Stimulated activated naive CD8-positive, alpha-beta T cell treated with anti-CD3 and anti-CD28 coated beads, Interleukin-15, Interleukin-2, amounts not matched to agents 100 ng/mL and 50 ng/mL, for 24 hours (primary cell): ENCODE measurements around the gene EFCAB6.

Experiments used
- H3K27ac Mint-ChIP-seq: one replicate; pipeline ENCODE4 v1.8.0; 2021; ENCODE audit warnings: mild to moderate bottlenecking, mixed read lengths
- H3K27me3 Mint-ChIP-seq: one replicate; pipeline ENCODE4 v1.8.0; 2021; ENCODE audit warnings: mixed read lengths
- H3K36me3 Mint-ChIP-seq: one replicate; pipeline ENCODE4 v1.8.0; 2021; ENCODE audit warnings: low read depth, mixed read lengths
- H3K4me1 Mint-ChIP-seq: one replicate; pipeline ENCODE4 v1.8.0; 2021; ENCODE audit warnings: low read depth, mixed read lengths
- H3K4me3 Mint-ChIP-seq: one replicate; pipeline ENCODE4 v1.8.0; 2021; ENCODE audit warnings: mild to moderate bottlenecking, mixed read lengths
- H3K9me3 Mint-ChIP-seq: one replicate; pipeline ENCODE4 v1.8.0; 2021; ENCODE audit warnings: mixed read lengths

Gene EFCAB6

DNA sequence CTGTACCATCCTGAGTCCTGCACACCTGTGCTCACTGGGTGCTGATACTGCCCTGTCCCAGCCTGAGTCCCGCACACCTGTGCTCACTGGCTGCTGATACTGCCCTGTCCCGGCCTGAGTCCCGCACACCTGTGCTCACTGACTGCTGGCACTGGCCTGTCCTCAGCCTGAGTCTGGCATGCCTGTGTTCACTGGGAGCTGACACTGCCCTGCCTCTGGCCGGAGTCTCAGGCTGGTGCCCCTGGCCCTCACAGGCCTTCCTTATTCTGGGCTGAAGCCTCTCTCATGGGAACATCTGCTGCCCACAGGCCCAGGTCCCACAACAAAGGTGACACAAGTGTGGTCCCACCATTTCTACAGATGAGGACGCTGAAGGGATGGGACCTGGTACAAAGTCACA, 285.2 kb downstream of the EFCAB6 start:
- Mint-ChIP-seq H3K27me3 (peaks cover 17% of the 10 kb centered on the region), H3K4me1 (no peaks in the 10 kb centered on the region), H3K27ac (no peak overlapping the region), H3K4me3 (no peak overlapping the region), H3K36me3 (no peaks in the 10 kb centered on the region), H3K9me3 (no peaks in the 10 kb centered on the region)

DNA sequence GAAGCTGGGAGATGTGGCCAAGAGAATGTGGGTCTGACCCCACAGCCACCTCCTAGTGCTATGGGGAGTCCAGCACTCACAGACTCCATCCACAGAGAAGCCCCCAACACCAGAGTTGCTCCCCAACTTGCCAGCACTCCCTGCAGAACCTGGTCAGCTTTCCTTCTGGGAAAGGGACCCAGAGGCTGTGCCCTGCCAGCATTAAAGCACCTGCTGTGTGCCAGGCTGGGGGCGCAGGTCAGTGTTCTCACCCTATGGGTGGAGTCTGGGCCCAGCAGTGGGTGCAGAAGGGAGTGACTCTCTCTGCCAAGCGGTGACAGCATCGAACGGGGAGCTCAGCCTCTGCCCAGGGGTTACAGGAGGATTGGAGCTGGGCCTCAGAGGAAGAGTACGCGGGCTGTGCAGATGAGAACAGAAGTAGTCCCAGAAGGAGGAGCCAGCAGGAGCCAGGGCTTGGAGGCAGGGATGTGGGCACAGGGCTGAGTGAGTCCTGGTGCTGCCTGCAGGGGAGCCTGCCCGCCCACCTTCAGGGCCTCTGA, 285.9 kb downstream of the EFCAB6 start:
- H3K4me1 Mint-ChIP-seq = peaks cover 2% of the 10 kb centered on the region
- peaks cover 17% of the 10 kb centered on the region for H3K27me3 Mint-ChIP-seq
- no peaks in the 10 kb centered on the region for H3K36me3 Mint-ChIP-seq
- no peaks in the 10 kb centered on the region for H3K9me3 Mint-ChIP-seq
- H3K4me3 Mint-ChIP-seq = no peak overlapping the region
- no peak overlapping the region for H3K27ac Mint-ChIP-seq

DNA sequence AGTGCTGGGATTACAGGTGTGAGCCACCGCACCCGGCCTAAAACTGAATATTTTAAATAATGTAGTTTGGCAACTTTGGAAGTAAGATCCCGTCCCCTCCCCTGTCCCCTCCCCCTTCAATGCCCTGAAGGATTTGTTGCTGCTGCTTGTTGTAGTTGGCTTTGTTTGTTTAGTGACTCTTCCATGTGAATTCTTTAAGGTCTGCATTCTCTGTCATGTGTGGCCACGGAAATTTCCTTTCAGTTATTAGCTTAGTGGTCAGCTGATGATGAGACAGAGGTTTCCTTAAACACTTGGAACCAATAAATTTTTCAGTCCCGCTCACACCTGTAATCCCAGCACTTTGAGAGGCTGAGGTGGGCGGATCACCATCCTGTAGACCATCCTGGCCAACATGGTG, 290.4 kb downstream of the EFCAB6 start:
- Mint-ChIP-seq H3K4me3 (no peak overlapping the region), H3K4me1 (peaks cover 17% of the 10 kb centered on the region), H3K27ac (no peak overlapping the region), H3K9me3 (no peaks in the 10 kb centered on the region), H3K36me3 (no peaks in the 10 kb centered on the region), H3K27me3 (peaks cover 21% of the 10 kb centered on the region)

DNA sequence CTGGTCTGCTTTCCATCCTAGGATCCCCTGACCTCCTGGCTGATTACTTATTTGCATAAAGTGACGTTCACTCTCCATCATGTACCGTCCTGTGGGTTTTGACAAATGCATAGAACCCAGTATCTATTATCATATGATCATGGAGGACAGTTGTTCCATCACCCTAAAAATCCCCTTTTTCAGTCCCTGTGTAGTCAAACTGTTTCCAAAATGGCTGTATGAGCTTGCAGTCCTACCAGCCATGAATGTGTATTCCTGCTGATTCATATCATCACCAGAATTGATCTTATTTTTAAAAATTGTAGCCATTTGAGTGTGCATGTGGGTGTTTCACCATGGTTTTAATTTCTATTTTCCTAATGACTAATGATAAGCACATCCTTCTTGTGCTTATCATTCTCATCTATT, 291.5 kb downstream of the EFCAB6 start:
- H3K9me3 Mint-ChIP-seq = no peaks in the 10 kb centered on the region
- H3K36me3 Mint-ChIP-seq = no peaks in the 10 kb centered on the region
- peak overlapping the region; percentile 79 for H3K27ac Mint-ChIP-seq
- H3K4me1 Mint-ChIP-seq = peaks cover 17% of the 10 kb centered on the region
- peaks cover 16% of the 10 kb centered on the region for H3K27me3 Mint-ChIP-seq
- no peak overlapping the region for H3K4me3 Mint-ChIP-seq

DNA sequence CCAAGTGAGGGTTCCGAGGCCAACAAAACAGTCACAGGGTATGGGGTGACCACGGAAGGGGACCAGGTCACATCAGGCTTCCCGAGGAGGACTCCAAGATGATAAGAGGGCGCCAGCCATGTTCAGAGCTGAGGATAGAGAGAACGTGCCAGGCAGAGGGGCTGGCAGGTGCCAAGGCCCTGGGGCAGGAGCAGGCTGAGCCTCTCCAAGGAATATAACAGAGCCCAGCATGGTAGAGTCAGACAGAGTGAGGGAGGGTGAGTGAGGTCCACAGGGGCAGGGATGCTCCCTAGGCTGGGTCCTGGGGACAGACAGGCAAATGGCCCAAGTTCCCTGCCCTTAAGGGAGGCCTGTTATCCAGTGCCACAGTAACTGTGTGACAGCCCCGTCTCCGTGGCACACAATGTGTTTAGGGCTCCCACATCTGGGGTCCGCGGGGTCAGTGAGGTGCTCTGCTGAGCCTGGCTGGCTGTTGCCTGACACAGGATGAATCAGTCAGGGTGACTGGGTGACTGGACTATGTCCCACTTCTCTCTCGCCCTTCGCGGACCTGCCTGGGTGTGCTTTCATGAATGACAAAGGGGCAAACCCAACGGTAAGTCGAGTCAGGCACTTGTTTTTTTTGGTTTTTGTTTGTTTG, 295.0 kb downstream of the EFCAB6 start:
- Mint-ChIP-seq H3K27ac (no peak overlapping the region), H3K4me1 (peaks cover 17% of the 10 kb centered on the region), H3K36me3 (no peaks in the 10 kb centered on the region)

DNA sequence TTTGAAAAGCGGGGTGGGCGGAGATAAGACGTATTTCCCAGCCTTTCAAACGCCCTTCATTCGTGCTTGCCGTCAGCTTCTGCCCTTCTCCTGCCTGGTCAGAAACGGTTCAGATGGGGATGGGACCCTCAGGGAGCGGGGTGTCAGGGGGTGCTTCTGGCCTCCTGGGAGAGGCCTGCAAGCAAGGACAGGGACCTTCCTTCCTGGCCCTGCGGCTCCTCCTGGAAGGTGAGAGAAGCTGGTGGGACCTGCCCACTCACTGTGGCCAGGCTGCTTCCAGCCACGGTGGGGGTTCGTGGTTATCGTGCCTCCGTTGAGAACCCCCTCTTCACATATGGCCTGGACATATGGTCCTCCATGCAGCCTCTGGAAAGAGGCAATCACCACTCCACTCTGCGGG, 295.7 kb downstream of the EFCAB6 start:
- peaks cover 4% of the 10 kb centered on the region for H3K27me3 Mint-ChIP-seq
- peaks cover 17% of the 10 kb centered on the region for H3K4me1 Mint-ChIP-seq
- H3K9me3 Mint-ChIP-seq = no peaks in the 10 kb centered on the region
- H3K4me3 Mint-ChIP-seq = no peak overlapping the region
- no peaks in the 10 kb centered on the region for H3K36me3 Mint-ChIP-seq
- no peak overlapping the region for H3K27ac Mint-ChIP-seq

More for the DNA sequence above, 295.0 kb downstream of the EFCAB6 start:
- H3K9me3 Mint-ChIP-seq = no peaks in the 10 kb centered on the region
- peaks cover 4% of the 10 kb centered on the region for H3K27me3 Mint-ChIP-seq
- H3K4me3 Mint-ChIP-seq = no peak overlapping the region

DNA sequence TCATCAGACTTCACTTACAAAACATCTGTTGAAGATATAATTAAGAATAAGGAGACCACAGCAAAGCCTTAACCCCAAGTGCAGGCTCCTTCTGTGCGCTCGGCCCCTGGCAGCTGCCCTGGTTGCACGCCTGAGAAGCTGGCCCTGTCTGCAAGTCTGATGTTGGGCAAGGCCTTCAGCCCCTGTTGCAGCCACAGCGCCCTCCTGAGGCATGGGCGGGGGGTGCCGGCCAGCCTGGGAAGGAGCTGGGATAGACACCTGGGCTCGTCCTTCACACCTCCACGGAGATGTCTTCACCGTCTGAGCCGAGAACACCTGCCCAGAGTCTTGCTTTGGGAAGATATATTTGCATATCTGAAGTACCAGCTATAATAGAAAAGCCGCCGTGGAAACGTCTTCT, 296.2 kb downstream of the EFCAB6 start:
- Mint-ChIP-seq H3K4me3 (no peak overlapping the region), H3K4me1 (peaks cover 12% of the 10 kb centered on the region), H3K9me3 (no peaks in the 10 kb centered on the region), H3K27ac (no peak overlapping the region), H3K27me3 (peaks cover 4% of the 10 kb centered on the region), H3K36me3 (no peaks in the 10 kb centered on the region)

DNA sequence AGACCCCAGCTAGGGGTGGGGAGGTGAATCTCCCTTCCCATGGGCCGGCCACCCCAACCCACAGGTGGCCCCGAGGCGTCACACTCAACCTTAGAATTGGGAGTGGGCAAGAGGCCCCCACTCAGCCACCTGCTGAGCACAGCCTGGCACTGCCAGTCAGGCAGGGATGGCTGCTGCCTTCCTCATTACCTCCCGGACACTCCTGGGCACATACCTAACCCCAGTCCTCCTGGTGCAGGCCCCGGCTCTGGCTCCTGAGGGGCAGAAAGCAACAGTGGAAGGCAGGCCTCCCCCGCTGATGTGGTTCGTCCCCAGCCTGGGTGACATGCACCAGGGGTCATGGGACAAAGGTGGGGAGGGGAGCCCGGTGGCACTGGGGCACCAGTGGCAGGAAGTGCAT, 296.7 kb downstream of the EFCAB6 start:
- H3K4me3 Mint-ChIP-seq = no peak overlapping the region
- H3K4me1 Mint-ChIP-seq = peaks cover 7% of the 10 kb centered on the region
- H3K27me3 Mint-ChIP-seq = peaks cover 4% of the 10 kb centered on the region
- no peak overlapping the region for H3K27ac Mint-ChIP-seq
- H3K36me3 Mint-ChIP-seq = no peaks in the 10 kb centered on the region
- no peaks in the 10 kb centered on the region for H3K9me3 Mint-ChIP-seq

DNA sequence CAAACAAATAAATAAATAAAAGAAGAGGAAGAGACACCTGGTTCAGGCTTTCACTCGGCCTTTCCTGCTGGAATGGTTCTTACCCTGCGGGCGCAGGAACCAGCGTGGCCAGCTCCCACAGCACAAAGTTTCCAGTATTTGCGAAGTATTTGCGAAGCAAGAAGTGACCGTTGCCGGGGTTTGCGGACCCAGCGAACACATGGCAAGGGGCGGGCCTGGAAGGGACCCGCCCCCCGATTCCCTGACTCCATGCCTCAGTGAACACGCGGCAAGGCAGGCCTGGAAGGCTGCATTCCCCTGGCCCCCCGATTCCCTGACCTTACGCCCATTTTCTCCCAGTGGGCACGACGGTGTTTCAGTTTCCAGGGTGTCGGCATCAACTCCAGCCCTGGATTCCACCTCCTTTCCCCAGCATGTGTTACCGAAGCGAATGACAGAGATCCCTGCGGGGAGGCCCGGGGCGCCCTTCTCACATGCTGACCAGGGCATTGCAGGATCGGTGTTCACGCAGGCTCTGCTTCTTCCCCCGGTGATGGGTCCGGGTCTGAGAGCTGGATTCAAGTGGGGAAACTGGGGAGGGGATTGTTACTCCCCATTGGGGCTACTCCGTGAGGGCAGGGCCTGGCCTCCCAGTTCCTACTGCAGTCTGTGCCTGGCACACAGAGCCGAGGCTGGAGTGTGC, 297.5 kb downstream of the EFCAB6 start:
- Mint-ChIP-seq H3K27ac (no peak overlapping the region), H3K36me3 (no peaks in the 10 kb centered on the region), H3K9me3 (no peaks in the 10 kb centered on the region), H3K4me1 (no peaks in the 10 kb centered on the region), H3K27me3 (peaks cover under 1% of the 10 kb centered on the region), H3K4me3 (no peak overlapping the region)

DNA sequence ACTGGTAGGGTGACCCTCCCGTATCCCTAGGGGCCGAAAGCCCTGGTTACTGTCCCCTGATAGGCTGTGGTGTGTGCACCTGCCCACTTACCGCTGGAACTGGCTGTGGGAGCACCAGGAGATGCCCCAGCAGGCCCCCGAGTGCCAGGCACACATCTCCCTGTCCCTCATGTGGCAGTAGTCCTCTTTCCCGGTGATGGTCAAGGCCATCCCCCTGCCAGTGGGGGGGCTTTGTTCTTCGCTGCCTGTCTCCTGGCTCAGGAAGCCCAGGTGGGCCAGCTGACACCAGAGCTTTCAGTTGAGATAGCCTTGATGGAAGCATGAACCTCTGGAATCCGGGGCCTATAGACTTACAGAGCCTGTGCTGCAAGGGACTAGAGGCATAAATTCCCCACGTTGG, 299.8 kb downstream of the EFCAB6 start:
- Mint-ChIP-seq H3K36me3 (no peaks in the 10 kb centered on the region), H3K9me3 (no peaks in the 10 kb centered on the region), H3K4me3 (no peak overlapping the region), H3K27ac (no peak overlapping the region), H3K27me3 (no peaks in the 10 kb centered on the region), H3K4me1 (no peaks in the 10 kb centered on the region)

DNA sequence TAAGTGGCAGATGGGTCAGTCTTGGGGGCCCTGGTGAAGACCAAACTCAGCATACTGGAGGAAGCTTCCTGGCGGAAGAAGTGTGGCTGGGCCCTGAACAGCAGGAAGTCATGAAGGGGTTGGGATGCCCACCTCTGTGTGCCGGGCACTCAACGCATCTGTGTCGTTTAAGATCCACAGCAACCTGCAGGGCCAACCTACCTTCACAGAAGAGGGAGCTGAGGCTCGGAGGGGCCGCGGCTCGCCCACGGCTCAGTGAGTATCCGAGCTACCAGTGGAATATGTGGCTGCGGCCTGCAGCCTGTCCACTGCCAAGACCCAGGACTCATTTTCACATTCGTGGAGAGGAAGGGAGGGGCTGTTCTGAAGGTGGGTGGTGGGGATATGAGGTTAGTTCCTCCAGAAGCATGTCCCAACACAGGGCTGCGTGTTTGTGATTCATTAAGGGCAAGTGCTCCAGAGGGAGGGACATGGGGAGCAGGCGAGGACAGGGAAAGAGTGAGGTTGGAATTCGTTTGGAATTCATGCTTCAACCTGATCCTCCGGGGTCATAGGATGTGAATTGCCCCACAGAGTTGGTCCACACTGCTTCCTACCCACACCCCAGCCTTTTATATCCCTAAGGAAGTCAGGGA, 300.7 kb downstream of the EFCAB6 start:
- H3K4me1 Mint-ChIP-seq = no peaks in the 10 kb centered on the region

DNA sequence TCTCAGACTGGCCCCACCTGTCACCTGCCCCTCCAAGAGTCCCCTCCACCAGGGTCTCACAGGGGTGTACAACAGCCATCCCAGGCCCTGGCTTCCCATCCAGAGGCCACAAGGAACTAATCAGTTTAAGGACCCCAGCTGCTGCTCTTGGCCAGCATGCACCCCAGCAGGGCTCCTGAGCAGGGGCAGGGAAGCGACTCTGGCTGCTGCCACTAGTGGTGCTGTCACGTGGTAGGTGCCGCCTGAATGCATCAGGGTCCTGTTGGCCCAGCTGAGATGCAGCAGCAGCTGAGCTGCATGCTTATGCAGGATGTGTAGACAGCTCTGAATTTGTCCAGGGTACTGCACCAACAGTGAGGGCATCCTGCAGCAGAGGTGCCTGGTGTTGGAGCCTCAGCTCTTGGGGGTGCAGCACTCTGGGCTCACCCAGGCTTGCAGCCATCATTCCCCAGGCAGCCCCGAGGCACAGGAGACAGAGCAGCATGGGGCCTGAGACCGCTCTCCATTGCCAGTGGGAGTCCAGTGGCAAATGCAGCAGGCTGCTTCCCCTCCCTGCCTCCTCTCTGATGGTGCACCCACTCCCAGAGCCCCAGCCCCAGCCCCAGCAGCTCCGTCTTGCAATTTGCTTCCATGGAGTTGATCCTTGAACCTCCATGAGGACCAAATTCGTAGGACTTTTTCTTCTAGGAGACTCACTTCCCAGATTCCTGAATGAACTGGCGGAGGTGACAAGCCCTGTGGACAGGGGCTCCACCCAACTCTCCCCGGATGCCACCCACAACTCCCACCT, 301.6 kb downstream of the EFCAB6 start:
- Mint-ChIP-seq H3K36me3 (no peaks in the 10 kb centered on the region), H3K4me1 (no peaks in the 10 kb centered on the region), H3K4me3 (no peak overlapping the region), H3K27ac (no peak overlapping the region), H3K9me3 (no peaks in the 10 kb centered on the region), H3K27me3 (no peaks in the 10 kb centered on the region)

More for the DNA sequence above, 300.7 kb downstream of the EFCAB6 start:
- Mint-ChIP-seq H3K36me3 (no peaks in the 10 kb centered on the region), H3K9me3 (no peaks in the 10 kb centered on the region), H3K4me3 (no peak overlapping the region), H3K27ac (no peak overlapping the region), H3K27me3 (no peaks in the 10 kb centered on the region)

DNA sequence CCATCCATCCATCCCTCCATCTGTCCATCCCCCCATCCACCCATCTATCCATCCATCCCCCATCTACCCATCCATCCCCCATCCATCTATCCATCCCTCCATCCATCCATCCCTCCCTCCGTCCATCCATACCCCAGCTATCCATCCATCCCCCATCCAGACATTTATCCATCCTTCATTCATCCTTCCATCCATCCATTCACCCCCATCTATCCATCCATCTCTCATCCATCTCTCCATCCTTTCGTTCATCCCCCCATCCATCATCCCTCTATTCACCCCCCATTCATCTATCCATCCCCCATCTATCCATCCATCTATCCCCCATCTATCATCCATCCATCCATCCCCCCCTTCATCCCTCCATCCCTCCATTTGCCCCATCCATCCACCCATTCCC, 302.8 kb downstream of the EFCAB6 start:
- no peaks in the 10 kb centered on the region for H3K9me3 Mint-ChIP-seq

DNA sequence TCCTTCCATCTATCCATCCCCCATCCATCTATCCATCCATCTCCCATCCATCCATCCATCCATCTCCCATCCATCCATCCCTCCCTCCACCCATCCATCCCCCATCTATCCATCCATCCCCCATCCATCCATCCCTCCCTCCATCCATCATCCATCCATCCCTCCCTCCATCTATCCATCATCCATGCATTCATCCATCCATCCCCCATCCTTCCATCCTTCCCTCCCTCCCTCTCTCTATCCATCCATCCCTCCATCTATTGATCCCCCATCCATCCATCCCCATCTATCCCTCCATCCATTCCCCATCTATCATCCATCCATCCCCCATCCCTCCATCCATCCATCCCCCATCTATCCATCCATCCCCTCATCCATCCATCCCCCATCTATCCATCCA, 303.6 kb downstream of the EFCAB6 start:
- H3K36me3 Mint-ChIP-seq = no peaks in the 10 kb centered on the region
- no peak overlapping the region for H3K27ac Mint-ChIP-seq
- H3K9me3 Mint-ChIP-seq = no peaks in the 10 kb centered on the region
- H3K4me1 Mint-ChIP-seq = no peaks in the 10 kb centered on the region
- H3K4me3 Mint-ChIP-seq = no peak overlapping the region
- no peaks in the 10 kb centered on the region for H3K27me3 Mint-ChIP-seq

More for the DNA sequence above, 302.8 kb downstream of the EFCAB6 start:
- no peaks in the 10 kb centered on the region for H3K27me3 Mint-ChIP-seq
- H3K27ac Mint-ChIP-seq = no peak overlapping the region
- H3K36me3 Mint-ChIP-seq = no peaks in the 10 kb centered on the region
- H3K4me3 Mint-ChIP-seq = no peak overlapping the region
- H3K4me1 Mint-ChIP-seq = no peaks in the 10 kb centered on the region

DNA sequence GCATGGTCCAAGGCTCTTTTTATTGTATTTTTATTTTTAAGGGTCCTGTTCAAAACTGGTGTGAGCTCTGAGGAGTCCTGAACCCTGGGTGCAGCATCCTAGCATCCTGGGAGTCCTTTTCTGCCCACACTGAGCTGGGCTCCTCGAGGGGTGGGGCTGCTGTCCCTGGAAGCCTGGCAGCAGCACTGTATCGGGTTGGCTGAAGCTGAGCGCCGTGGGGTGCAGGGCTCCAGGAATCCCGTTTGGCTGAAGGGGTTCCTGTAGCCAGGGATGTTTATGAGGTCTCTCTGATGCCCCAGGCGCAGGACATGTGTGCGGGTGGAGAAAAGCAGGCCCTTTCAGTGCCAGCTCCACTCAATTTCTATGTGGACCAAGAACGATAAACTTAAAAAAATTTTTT, 304.9 kb downstream of the EFCAB6 start:
- no peaks in the 10 kb centered on the region for H3K9me3 Mint-ChIP-seq
- no peaks in the 10 kb centered on the region for H3K36me3 Mint-ChIP-seq
- H3K27ac Mint-ChIP-seq = no peak overlapping the region
- H3K4me1 Mint-ChIP-seq = no peaks in the 10 kb centered on the region
- H3K27me3 Mint-ChIP-seq = no peaks in the 10 kb centered on the region
- H3K4me3 Mint-ChIP-seq = no peak overlapping the region
